Chondrocyte (in vitro differentiated cells): ENCODE measurements around the gene SLU7. TPM values are rescaled to one million over a fixed set of nuclear protein-coding genes. Genes with fewer than 3 reads are reported as not detected.

Experiments
- DNase-seq: peaks from one replicate; pipeline ENCODE4 v3.0.0; 2021; ENCODE audit warnings: mixed read lengths, low spot score
- H3K27ac Mint-ChIP-seq: one replicate; pipeline ENCODE4 v1.8.0; 2021; ENCODE audit warnings: mild to moderate bottlenecking, moderate library complexity, mixed read lengths; ENCODE audit not compliant: unreplicated experiment
- H3K27me3 Mint-ChIP-seq: 2 replicates; pipeline ENCODE4 v1.8.0; 2021; ENCODE audit warnings: low read depth, mixed read lengths
- H3K36me3 Mint-ChIP-seq: 2 replicates; pipeline ENCODE4 v1.8.0; 2021; ENCODE audit warnings: low read depth, mixed read lengths
- H3K4me1 Mint-ChIP-seq: 2 replicates; pipeline ENCODE4 v1.8.0; 2021; ENCODE audit warnings: low read depth, mild to moderate bottlenecking, mixed read lengths
- H3K4me3 Mint-ChIP-seq: one replicate; pipeline ENCODE4 v1.8.0; 2021; ENCODE audit warnings: mild to moderate bottlenecking, moderate library complexity, mixed read lengths; ENCODE audit not compliant: unreplicated experiment
- H3K9me3 Mint-ChIP-seq: 2 replicates; pipeline ENCODE4 v1.8.0; 2021; ENCODE audit warnings: low read depth, mixed read lengths
- CTCF ChIP-seq: fragments of 200-600 bp; sonication (generic); IDR thresholded peaks from 2 replicates; pipeline ENCODE4 v1.5.0; 2021; ENCODE audit warnings: antibody characterized with exemption, mild to moderate bottlenecking, moderate library complexity
- total RNA-seq: library from RNA; stranded (reverse); gene quantifications from 3 replicates; pipeline ENCODE4 v1.2.1, GENCODE V29; 2021

SLU7 gene
- total RNA-seq, 1 donor from 2014 or later = 29.5 TPM

- DNase-seq = no peak
- Mint-ChIP-seq H3K9me3 (no peaks in the 10 kb centered on the region), H3K27ac (no peak overlapping the region), H3K4me3 (no peak overlapping the region), H3K4me1 (peaks cover 4% of the 10 kb centered on the region), H3K36me3 (no peaks in the 10 kb centered on the region), H3K27me3 (peaks cover 23% of the 10 kb centered on the region)
- TF ChIP-seq CTCF = no peak
These were observed 36.7 kb upstream of the SLU7 start for GRCh38 chr5:160455600-160455999.

GRCh38 chr5:160453751-160454150, 34.9 kb upstream of the SLU7 start:
- Mint-ChIP-seq H3K4me1 (no peaks in the 10 kb centered on the region), H3K4me3 (no peak overlapping the region), H3K27ac (no peak overlapping the region), H3K36me3 (no peaks in the 10 kb centered on the region), H3K9me3 (no peaks in the 10 kb centered on the region), H3K27me3 (peaks cover 29% of the 10 kb centered on the region)
- no peak for TF ChIP-seq CTCF
- DNase-seq = no peak

GRCh38 chr5:160452795-160453194, 33.9 kb upstream of the SLU7 start:
- no peaks in the 10 kb centered on the region for H3K9me3 Mint-ChIP-seq
- H3K36me3 Mint-ChIP-seq = peaks cover 3% of the 10 kb centered on the region
- H3K27ac Mint-ChIP-seq = no peak overlapping the region
- no peak for TF ChIP-seq CTCF
- H3K4me3 Mint-ChIP-seq = no peak overlapping the region
- no peak for DNase-seq
- H3K27me3 Mint-ChIP-seq = peaks cover 32% of the 10 kb centered on the region
- no peaks in the 10 kb centered on the region for H3K4me1 Mint-ChIP-seq

GRCh38 chr5:160452036-160452435, 33.2 kb upstream of the SLU7 start:
- no peak for DNase-seq
- Mint-ChIP-seq H3K27me3 (peaks cover 37% of the 10 kb centered on the region), H3K27ac (no peak overlapping the region), H3K36me3 (peaks cover 5% of the 10 kb centered on the region), H3K4me3 (no peak overlapping the region), H3K4me1 (no peaks in the 10 kb centered on the region), H3K9me3 (no peaks in the 10 kb centered on the region)
- no peak for TF ChIP-seq CTCF

- H3K36me3 Mint-ChIP-seq = peaks cover 5% of the 10 kb centered on the region
- TF ChIP-seq CTCF = no peak
- no peak for DNase-seq
- H3K4me3 Mint-ChIP-seq = no peak overlapping the region
- H3K9me3 Mint-ChIP-seq = no peaks in the 10 kb centered on the region
- H3K27ac Mint-ChIP-seq = no peak overlapping the region
- peaks cover 39% of the 10 kb centered on the region for H3K27me3 Mint-ChIP-seq
- no peaks in the 10 kb centered on the region for H3K4me1 Mint-ChIP-seq
These were observed 32.4 kb upstream of the SLU7 start for GRCh38 chr5:160451281-160451680.
